Muscle of leg (tissue), 11 donors: ENCODE data around the gene PCMTD2. TPM values are rescaled to one million over a fixed set of nuclear protein-coding genes. Genes with fewer than 3 reads are reported as not detected.

Experiments
- DNase-seq: peaks from one replicate; pipeline ENCODE4 v3.0.0; 2013
- H3K27ac ChIP-seq: one replicate; pipeline ENCODE4 v1.5.1; 2013; ENCODE audit warnings: mild to moderate bottlenecking, low read length, control low read depth
- H3K27me3 ChIP-seq: one replicate; pipeline ENCODE4 v1.6.1; 2013; ENCODE audit warnings: low read length; ENCODE audit not compliant: control insufficient read depth, insufficient read depth
- H3K36me3 ChIP-seq: one replicate; pipeline ENCODE4 v1.6.1; 2013; ENCODE audit warnings: low read length; ENCODE audit not compliant: control insufficient read depth, insufficient read depth
- H3K4me1 ChIP-seq: one replicate; pipeline ENCODE4 v1.6.1; 2013; ENCODE audit warnings: low read length; ENCODE audit not compliant: control insufficient read depth, insufficient read depth
- H3K4me3 ChIP-seq: one replicate; pipeline ENCODE4 v1.5.1; 2013; ENCODE audit warnings: low read length, control low read depth
- H3K9me3 ChIP-seq: replicated peaks from 2 replicates; pipeline ENCODE4 v1.6.1; 2013; ENCODE audit warnings: low read depth, low read length; ENCODE audit not compliant: control insufficient read depth
- WGBS: methylation state at CpG from one replicate; pipeline ENCODE4 v1.1.5; 2013; ENCODE audit warnings: missing lambda C conversion rate; ENCODE audit not compliant: insufficient coverage; 5-methylcytosine and 5-hydroxymethylcytosine counted together
- polyA plus RNA-seq, 8 donors: library from polyadenylated mRNA; unstranded; fragments of 120-200 nt; gene quantifications; one replicate each; pipeline versions ENCODE4 v1.2.1 to v1.2.3, GENCODE V29; 2013; ENCODE audit warnings: inconsistent platforms in 1 of 8, low replicate concordance in 1 of 8; ENCODE audit not compliant: insufficient read length in 8 of 8, insufficient read depth in 1 of 8
- total RNA-seq: library from RNA; stranded (reverse); fragments of 120-200 nt; gene quantifications from one replicate; pipeline ENCODE4 v1.2.4, GENCODE V29; 2013

Gene PCMTD2
- total and polyA plus RNA-seq, 9 donors, result 41.4 to 74.1 (median 51.9) TPM

DNA sequence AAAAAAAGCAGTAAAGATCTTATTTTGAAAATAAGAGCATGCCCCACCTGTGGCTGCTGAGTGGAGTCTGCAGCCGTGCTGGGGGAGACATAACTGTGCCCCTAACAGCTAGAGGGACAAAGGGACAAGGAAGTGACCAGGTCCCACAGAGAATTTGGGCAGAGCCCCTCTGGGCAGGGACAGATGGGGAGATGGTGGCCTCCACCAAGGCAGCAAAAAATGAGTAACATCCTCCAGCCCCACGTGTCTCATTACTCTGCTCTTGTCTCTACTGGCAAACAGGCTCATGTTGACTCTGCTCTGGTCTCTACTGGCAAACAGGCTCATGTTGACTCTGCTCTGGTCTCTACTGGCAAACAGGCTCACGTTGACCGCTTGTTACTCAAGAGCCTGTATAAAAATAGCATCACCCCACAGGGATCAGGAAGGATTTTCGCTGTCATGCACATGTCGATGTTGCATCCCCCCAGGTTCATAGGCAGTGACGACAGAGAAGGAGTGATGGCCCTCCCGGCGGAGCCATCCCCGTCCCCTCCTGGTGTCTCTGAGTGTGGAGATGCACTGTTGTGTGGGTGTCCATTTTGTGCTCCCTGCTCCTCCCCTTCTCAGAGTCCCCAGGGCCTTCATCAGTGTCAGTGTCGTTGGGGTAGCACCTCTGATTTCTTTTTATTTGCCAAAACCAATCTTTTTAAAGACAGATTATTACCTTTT lies 17.3 kb upstream of the PCMTD2 start:
- no peak for DNase-seq
- WGBS, result 38% methylated on average over 4 of the region's 11 CpGs
- Histone ChIP-seq H3K4me3 (no peak overlapping the region), H3K4me1 (peaks cover 19% of the 10 kb centered on the region), H3K27me3 (no peaks in the 10 kb centered on the region), H3K36me3 (no peaks in the 10 kb centered on the region), H3K9me3 (no peaks in the 10 kb centered on the region), H3K27ac (no peak overlapping the region)

DNA sequence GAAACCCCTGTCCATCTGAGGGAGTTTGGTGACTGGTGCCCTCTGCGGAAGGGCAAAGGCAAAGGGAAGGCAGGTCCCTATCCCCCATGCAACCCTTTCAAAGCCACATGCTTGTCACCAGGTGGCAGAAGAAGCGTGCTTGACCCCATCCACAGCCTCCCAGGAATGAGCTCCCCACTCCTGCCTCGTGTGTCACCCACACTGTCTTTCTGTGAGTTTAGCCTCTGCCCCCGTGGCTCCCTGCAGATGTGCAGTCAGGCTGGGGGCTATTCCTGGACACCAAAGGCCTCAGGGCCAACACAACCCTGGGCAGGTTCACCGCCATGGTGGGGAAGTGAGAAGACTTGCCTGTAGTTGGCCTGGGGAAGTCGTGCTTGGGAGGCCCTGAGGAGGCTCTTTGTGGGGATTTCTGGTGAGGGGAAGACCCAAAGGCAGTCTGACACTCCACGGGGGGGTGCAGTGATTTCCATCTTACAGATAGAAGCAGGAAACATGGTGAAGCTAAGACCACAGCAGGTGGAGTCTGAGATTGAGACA lies 16.6 kb upstream of the PCMTD2 start:
- no peak for DNase-seq

DNA sequence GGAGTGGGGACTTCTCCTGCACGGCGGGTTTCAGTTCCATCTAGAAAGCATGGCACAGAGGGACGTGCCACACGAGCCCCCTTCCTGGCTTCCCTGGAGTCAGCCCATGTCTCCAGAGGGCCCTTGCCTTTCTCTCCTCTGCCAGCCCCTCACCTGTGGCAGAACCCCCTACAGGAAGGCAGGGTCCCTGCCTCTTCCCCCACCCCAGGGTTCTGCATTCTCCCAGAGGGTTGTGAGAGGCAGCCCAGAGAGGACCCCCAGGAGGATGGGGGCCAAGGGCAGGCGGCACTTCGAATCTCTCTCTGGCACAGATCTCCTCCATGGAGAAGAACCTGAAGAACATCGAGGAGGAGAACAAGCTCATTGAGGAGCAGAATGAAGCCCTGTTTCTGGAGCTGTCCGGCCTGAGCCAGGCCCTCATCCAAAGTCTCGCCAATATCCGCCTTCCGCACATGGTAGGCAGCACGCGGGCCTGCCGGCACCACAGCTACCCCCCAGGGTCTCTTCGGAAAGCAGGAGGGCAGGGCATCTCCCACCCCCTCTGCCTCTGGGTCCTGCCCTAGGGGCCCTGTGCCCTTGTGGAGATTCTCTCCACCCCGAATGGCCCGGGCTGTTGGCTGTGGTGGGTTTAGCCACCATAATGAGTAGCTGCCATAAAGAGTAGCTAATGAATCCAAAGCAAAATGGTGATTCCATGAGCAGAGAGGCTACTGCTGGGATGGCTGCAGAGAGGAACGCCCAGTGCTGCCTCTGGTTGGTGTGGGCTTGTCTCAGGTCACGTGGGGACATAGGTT lies 15.9 kb upstream of the PCMTD2 start:
- H3K4me3 ChIP-seq, result no peak overlapping the region
- H3K4me1 ChIP-seq, result peaks cover 8% of the 10 kb centered on the region
- H3K27ac ChIP-seq, result no peak overlapping the region
- no peaks in the 10 kb centered on the region for H3K27me3 ChIP-seq
- WGBS, result 82% methylated on average over 11 of the region's 19 CpGs
- H3K9me3 ChIP-seq, result no peaks in the 10 kb centered on the region
- no peaks in the 10 kb centered on the region for H3K36me3 ChIP-seq
- DNase-seq, result no peak

More for the DNA sequence above, 16.6 kb upstream of the PCMTD2 start:
- WGBS, result 68% methylated on average over 3 of the region's 7 CpGs
- H3K4me3 ChIP-seq, result no peak overlapping the region
- no peaks in the 10 kb centered on the region for H3K27me3 ChIP-seq
- H3K4me1 ChIP-seq, result peaks cover 13% of the 10 kb centered on the region
- H3K36me3 ChIP-seq, result no peaks in the 10 kb centered on the region
- no peaks in the 10 kb centered on the region for H3K9me3 ChIP-seq
- no peak overlapping the region for H3K27ac ChIP-seq

DNA sequence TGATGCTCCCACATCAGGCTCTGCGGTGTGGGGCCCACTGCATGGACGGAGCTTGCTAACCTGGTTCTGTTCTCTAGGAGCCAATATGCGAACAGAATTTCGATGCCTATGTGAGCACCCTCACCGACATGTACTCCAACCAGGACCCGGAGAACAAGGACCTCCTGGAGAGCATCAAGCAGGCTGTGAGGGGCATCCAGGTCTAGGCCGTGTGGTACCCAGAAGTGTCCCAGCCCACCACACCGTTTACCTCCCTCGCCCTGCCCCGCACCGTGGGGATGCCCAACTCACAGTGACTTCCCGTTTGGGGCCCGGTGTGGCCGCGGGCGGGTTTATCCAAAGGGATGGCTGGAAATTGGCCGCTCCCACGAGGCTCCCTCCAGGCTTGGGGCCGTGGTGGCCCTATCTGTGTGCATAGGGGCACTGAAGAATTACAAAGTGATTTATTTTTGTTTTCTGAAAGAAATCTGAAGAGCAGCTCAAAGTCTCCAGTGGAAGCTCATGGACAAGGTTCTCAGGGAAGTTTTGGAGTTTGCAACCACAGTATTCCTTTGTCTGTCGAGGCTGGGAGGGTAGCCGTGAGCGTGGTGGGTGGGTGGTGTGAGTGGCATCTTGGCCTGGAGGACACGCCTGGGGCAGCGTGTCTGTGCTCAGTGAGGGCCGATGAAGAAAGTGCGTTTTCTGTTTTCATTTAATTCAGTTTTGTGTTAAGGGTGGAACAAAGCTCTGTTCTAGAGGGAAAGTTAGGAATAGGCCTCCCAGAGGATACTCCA lies 15.1 kb upstream of the PCMTD2 start:
- H3K4me3 ChIP-seq, result no peak overlapping the region
- H3K9me3 ChIP-seq, result no peaks in the 10 kb centered on the region
- 90% methylated on average over 25 of the region's 26 CpGs for WGBS
- no peak overlapping the region for H3K27ac ChIP-seq
- H3K4me1 ChIP-seq, result peaks cover 8% of the 10 kb centered on the region
- H3K36me3 ChIP-seq, result no peaks in the 10 kb centered on the region
- no peaks in the 10 kb centered on the region for H3K27me3 ChIP-seq
- DNase-seq, result no peak

DNA sequence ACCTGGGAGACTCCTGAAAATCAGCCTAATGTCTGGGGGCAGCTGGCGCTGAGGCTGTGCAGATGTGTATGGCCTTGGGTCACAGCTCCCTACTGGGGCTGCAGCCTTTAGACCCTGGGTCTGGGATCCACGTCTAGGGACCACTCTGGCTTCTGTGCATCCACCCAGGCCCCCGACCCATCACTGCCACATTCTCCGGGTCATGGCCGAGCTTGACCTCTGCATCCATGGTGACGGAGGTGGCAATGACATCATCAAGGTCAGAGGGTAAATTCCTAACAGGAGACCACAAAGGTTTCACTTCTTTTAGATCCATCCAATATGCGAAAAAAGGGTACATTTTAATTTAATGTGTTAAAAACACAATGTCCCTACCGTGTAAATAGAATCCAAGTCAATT lies 14.5 kb upstream of the PCMTD2 start:
- Histone ChIP-seq H3K36me3 (no peaks in the 10 kb centered on the region), H3K4me3 (no peak overlapping the region), H3K27ac (no peak overlapping the region), H3K4me1 (peaks cover 8% of the 10 kb centered on the region), H3K9me3 (no peaks in the 10 kb centered on the region), H3K27me3 (no peaks in the 10 kb centered on the region)
- DNase-seq, result no peak
- 61% methylated on average over 5 of the region's 8 CpGs for WGBS

DNA sequence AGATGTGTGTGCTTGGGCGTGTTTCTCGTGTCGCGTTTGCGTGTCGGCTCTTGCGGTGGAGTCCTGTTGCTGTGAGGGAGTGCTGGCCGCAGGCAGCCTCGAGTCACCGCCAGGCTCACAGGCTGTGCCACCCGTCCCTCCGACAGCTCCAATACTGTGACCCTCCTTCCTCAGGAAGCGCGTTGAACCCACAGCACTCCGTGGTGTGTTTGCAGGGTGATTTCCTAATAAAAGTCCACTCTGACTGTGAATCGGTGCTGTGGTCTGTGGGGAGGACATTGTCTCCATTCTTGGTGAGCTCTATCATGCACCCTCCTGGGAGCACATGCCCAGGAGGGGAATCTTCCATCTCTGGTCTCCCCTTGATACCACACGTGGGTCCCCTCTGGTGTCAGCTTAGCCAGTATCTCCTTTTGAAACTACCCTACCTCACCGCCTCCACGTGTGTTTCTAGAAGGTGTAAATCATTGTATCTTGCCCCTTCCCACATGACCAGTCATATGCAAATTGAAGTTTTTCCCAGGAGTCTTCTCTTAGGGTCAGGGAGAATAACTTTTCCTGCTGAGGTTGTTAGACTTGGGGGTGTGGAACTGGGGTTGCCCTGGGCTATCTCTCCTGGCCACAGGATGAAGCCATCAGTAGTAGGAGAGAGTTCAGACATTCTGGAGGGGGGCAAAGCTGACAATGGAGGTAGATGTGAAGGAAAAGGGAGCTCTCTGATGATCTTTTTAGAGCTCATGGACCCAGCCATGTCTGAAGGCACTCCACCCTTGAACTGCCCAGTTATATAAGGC lies 13.3 kb upstream of the PCMTD2 start:
- Histone ChIP-seq H3K9me3 (no peaks in the 10 kb centered on the region), H3K36me3 (no peaks in the 10 kb centered on the region), H3K4me3 (no peak overlapping the region), H3K27ac (no peak overlapping the region), H3K27me3 (peaks cover 3% of the 10 kb centered on the region), H3K4me1 (peaks cover 8% of the 10 kb centered on the region)
- DNase-seq, result no peak
- 100% methylated on average over 1 of the region's 19 CpGs for WGBS

DNA sequence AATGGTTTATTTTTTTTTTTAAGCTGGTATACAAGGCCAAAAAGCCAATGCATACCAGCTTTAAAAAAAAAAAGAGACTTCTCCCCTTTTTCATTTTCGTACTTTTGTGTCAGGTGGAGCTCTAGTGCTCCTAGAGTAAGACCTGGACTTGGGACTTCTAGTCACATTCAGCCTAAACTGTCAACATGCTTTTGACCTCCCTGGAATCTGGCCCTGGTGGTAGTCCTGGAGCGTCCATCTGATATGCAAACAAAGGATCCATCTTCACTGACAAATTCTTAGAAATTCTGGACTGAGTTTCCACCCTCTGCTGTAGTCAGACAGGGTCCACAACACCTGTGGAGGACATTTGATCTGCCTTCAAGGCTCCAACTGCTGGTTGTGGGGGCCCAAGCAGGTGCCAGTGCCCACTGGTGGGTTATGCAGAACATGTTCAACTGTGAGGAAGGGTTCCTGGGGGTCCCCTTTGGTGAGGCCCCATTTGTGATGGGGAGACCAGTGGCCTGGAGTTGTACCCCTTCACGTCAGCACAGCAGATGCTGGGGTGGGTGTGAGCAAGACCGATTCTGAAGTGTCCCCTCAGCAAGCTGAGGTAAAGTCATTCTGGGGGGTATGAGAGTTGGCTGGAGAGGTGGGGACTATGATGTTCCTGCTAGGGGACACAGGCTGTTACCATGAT lies 12.6 kb upstream of the PCMTD2 start:
- H3K27me3 ChIP-seq, result peaks cover 3% of the 10 kb centered on the region
- H3K9me3 ChIP-seq, result no peaks in the 10 kb centered on the region
- WGBS, result 67% methylated on average over 3 of the region's 4 CpGs
- H3K36me3 ChIP-seq, result no peaks in the 10 kb centered on the region
- peaks cover 8% of the 10 kb centered on the region for H3K4me1 ChIP-seq
- no peak for DNase-seq
- H3K27ac ChIP-seq, result no peak overlapping the region
- no peak overlapping the region for H3K4me3 ChIP-seq

DNA sequence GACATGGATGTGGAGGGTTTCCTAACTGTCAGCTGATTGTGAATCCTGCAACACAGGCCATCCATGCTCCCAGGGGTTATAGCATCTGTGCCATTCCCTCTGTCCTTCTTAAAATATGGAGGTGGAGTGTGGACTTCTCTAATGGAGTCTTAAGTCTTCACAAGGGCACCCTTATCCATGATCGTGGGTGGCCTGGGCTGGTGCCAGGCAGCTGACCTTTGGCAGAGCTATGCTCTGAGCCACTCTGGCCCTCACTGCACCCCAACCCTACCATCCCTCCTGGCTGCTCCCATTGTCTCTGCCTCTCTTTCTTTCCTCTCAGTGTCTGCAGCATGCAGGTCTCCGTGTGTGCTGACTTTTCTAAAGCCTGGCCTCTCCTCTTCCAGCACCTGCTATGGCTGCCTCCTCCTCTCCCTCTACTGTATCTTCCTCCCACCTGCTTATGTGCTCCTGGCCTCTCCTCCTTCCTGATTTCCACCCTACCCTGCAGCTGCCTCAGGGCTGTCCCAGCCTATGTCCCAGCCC lies 11.2 kb upstream of the PCMTD2 start:
- H3K36me3 ChIP-seq, result no peaks in the 10 kb centered on the region
- H3K4me1 ChIP-seq, result no peaks in the 10 kb centered on the region
- no peak overlapping the region for H3K4me3 ChIP-seq
- no peak for DNase-seq
- no peaks in the 10 kb centered on the region for H3K9me3 ChIP-seq
- WGBS, result 62% methylated on average over 2 of the region's 2 CpGs
- peaks cover 3% of the 10 kb centered on the region for H3K27me3 ChIP-seq
- no peak overlapping the region for H3K27ac ChIP-seq
